Breast epithelium (tissue), 4 donors: ENCODE results near the gene SRRM1. TPM values are rescaled to one million over a fixed set of nuclear protein-coding genes. Genes with fewer than 3 reads are reported as not detected.
A peak's percentile ranks its signal among the peaks of the same experiment; 100 is the strongest.

ENCODE experiments used
- DNase-seq, 2 donors: peaks; one replicate each; pipeline ENCODE4 v3.0.0-alpha.2; 2019; ENCODE audit warnings: low spot score in 2 of 2
- H3K27ac ChIP-seq, 2 donors: fragments of 200-600 bp; sonication (generic) in 1 of 2; one replicate each; pipeline ENCODE4 v1.5.1; 2016 to 2019; ENCODE audit warnings: mild to moderate bottlenecking in 1 of 2
- H3K27me3 ChIP-seq, 2 donors: fragments of 200-600 bp; sonication (generic) in 1 of 2; one replicate each; pipeline versions ENCODE4 v1.5.1 to v1.6.0; 2017 to 2019; ENCODE audit warnings: control low read depth in 1 of 2, mild to moderate bottlenecking in 1 of 2
- H3K36me3 ChIP-seq: fragments of 200-600 bp; one replicate; pipeline ENCODE4 v1.5.1; 2019
- H3K4me1 ChIP-seq, 2 donors: fragments of 200-600 bp; sonication (generic); one replicate each; pipeline ENCODE4 v1.5.1; 2016 to 2019; ENCODE audit warnings: control low read depth in 1 of 2
- H3K4me3 ChIP-seq, 3 donors: fragments of 200-600 bp; sonication (generic); 1 replicate in 2 of 3; 2 replicates in 1 of 3; pipeline ENCODE4 v1.5.1; 2016 to 2019; ENCODE audit warnings: mild to moderate bottlenecking in 3 of 3, moderate library complexity in 2 of 3
- H3K9me3 ChIP-seq, 2 donors: fragments of 200-600 bp; sonication (generic) in 1 of 2; one replicate each; pipeline ENCODE4 v1.5.1; 2016 to 2019; ENCODE audit warnings: control low read depth in 1 of 2
- POLR2A ChIP-seq: fragments of 450-650 bp; IDR thresholded peaks from one replicate; pipeline ENCODE4 v1.6.1; 2016; ENCODE audit warnings: antibody characterized with exemption, mild to moderate bottlenecking, moderate library complexity
- POLR2AphosphoS5 ChIP-seq, 3 donors: sonication (generic); formaldehyde crosslinking; IDR thresholded peaks; one replicate each; pipeline ENCODE4 v1.6.1; 2017; ENCODE audit warnings: antibody characterized with exemption in 3 of 3
- intact Hi-C: fragments of 100-400 bp; cut with DNase I; formaldehyde crosslinking; loops from one replicate; pipeline ENCODE4 v1.15.1; 2023; ENCODE audit warnings: low total_unique reads
- total RNA-seq, 3 donors: library from RNA; depleted of rRNA; stranded (reverse); fragments of >200 nt; gene quantifications; one replicate each; pipeline ENCODE4 v1.1.0, GENCODE V29; 2016
- TF ChIP-seq, protein P1 (sequence below), 3 donors: fragments of 450-650 bp; IDR thresholded peaks; one replicate each; pipeline ENCODE4 v1.5.1; 2016 to 2017; ENCODE audit warnings: antibody characterized with exemption in 3 of 3, mild to moderate bottlenecking in 3 of 3, moderate library complexity in 3 of 3

The SRRM1 gene
- total RNA-seq, 3 donors from 2014 or later: 96.3 to 134 (median 118) TPM

DNA sequence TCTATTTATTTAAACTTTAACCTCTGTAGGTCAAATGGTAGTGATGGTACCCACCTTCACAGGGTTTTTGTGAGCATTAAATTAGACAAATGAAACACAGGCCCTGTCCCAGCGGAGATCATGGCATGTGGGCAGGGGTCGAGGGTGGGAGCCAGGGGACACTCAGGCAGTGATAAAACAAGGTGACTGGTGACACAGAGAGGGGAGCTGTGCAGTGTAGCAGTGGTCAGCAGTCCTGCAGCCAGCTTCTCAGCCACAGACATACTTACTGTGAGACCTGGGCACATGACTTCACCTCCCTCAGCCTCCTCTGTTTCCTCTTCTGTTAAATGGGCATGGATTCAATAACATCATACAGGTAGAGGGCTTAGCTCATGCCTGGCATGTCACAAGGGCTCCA, 44.9 kb downstream of the SRRM1 start:
- Histone ChIP-seq H3K27ac (no peak overlapping the region), H3K4me1 (no peaks in the 10 kb centered on the region), H3K36me3 (no peaks in the 10 kb centered on the region), H3K4me3 (no peak overlapping the region), H3K9me3 (no peaks in the 10 kb centered on the region), H3K27me3 (no peaks in the 10 kb centered on the region)
- DNase-seq: no peak
- intact Hi-C loops: loop anchor here (5.0 kb wide), 1 partner anchor 529 kb away; no protein-coding TSS in a partner anchor
- TF ChIP-seq POLR2AphosphoS5 (IDR thresholded peaks at IDR 0.05) (no peak), POLR2A (no peak)
- TF ChIP-seq, protein P1, sequence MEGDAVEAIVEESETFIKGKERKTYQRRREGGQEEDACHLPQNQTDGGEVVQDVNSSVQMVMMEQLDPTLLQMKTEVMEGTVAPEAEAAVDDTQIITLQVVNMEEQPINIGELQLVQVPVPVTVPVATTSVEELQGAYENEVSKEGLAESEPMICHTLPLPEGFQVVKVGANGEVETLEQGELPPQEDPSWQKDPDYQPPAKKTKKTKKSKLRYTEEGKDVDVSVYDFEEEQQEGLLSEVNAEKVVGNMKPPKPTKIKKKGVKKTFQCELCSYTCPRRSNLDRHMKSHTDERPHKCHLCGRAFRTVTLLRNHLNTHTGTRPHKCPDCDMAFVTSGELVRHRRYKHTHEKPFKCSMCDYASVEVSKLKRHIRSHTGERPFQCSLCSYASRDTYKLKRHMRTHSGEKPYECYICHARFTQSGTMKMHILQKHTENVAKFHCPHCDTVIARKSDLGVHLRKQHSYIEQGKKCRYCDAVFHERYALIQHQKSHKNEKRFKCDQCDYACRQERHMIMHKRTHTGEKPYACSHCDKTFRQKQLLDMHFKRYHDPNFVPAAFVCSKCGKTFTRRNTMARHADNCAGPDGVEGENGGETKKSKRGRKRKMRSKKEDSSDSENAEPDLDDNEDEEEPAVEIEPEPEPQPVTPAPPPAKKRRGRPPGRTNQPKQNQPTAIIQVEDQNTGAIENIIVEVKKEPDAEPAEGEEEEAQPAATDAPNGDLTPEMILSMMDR (IDR thresholded peaks at IDR 0.05): no peak

DNA sequence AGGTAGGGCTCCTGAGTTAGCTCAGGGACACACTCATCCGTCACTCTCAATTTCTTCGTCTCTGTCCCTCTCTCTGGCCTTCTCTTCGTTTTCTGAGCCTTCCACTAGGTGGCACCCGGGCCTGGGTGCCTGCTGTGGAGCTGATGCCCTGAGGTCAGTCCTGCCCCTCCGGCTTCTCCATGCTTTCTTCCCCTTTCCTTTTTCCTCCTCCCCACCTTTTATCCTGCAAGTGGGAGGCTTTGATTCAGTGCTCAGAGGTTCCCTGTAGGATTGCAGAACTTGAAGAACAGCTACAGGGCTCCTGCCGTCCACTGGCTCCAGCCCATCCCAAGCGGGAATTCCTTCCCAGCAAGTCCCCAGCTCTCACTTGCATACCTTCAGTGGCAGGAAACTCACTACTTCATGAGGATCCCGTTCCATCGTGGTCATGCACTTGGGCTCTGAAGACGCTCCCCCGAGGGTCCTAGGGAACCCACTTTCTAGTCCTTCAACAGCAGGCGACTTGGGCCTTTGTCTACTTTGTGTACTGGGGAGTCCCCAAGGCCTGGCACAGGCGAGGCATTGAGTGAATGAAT, 45.6 kb downstream of the SRRM1 start:
- Histone ChIP-seq H3K9me3 (no peaks in the 10 kb centered on the region), H3K4me3 (no peak overlapping the region), H3K4me1 (no peaks in the 10 kb centered on the region), H3K27ac (no peak overlapping the region), H3K36me3 (no peaks in the 10 kb centered on the region), H3K27me3 (no peaks in the 10 kb centered on the region)
- TF ChIP-seq, protein P1 (IDR thresholded peaks at IDR 0.05): peak; percentile 65 to 90 (median 83)
- peak in 1 of 3 donors; percentile 48 for TF ChIP-seq POLR2AphosphoS5 (IDR thresholded peaks at IDR 0.05)
- no peak for TF ChIP-seq POLR2A
- intact Hi-C loops: loop anchor here (5.0 kb wide), 1 partner anchor 529 kb away; no protein-coding TSS in a partner anchor
- DNase-seq: peak; percentile 10 to 48

DNA sequence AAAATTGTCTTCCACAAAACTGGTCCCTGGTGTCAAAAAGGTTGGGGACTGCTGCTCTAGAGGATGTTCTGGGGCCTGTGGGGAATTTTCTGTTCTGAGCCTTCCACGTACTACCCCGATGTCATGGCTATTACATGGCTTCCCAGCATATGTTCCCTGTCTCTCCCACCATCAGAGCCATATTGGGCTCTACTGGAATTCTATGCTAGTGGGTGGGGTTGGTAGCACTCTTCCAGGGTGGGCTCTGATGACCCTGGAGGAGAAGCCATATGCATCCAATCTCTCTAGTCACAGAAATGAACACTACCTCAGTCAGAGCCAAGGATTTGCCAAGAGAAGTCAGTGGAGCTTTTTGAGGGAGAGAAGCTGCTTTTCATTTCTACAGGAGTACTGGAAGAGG, 47.9 kb downstream of the SRRM1 start:
- no peak for DNase-seq
- no peaks in the 10 kb centered on the region for H3K9me3 ChIP-seq
- H3K27ac ChIP-seq: no peak overlapping the region
- H3K4me1 ChIP-seq: no peaks in the 10 kb centered on the region
- no peak overlapping the region for H3K4me3 ChIP-seq
- intact Hi-C loops: loop anchor here (10.0 kb wide), 1 partner anchor 134 kb away; no protein-coding TSS in a partner anchor
- H3K27me3 ChIP-seq: no peaks in the 10 kb centered on the region
- no peaks in the 10 kb centered on the region for H3K36me3 ChIP-seq
- TF ChIP-seq POLR2AphosphoS5 (IDR thresholded peaks at IDR 0.05) (no peak), POLR2A (no peak)
- TF ChIP-seq, protein P1 (IDR thresholded peaks at IDR 0.05): no peak

DNA sequence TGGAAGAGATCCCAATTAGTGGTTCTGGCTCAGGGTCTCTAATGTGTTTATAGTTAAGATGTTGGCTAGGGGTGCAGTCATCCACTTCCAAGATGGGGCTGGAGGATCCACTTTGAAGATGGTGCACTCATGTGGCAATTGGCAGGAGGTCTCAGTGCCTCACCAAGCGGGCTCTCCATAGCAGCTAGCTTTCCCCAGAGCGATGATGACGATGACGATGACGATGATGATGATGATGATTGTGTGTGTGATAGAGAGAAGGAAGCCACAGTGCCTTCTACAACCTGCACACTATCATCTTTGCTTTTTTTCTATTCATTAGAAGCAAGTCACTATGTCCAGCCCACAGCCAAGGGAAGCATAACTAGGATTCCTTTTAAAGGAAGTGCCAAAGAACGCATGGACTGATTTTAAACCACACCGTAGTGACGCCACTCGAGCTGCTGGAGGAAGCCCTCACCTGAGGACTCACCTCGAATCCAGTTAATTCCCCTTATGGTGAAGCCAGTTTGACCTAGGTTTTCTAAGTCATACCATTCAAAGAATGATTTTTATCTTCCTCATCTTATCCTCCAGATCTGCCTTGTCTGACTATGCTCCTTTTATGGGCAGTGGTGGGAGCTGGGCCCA, 49.4 kb downstream of the SRRM1 start:
- no peak overlapping the region for H3K4me3 ChIP-seq
- H3K4me1 ChIP-seq: no peaks in the 10 kb centered on the region
- H3K27ac ChIP-seq: peak overlapping the region in 1 of 2 donors; percentile 42
- DNase-seq: no peak
- no peaks in the 10 kb centered on the region for H3K36me3 ChIP-seq
- no peaks in the 10 kb centered on the region for H3K9me3 ChIP-seq
- TF ChIP-seq, protein P1 (IDR thresholded peaks at IDR 0.05): no peak
- TF ChIP-seq POLR2A (no peak), POLR2AphosphoS5 (IDR thresholded peaks at IDR 0.05) (no peak)
- intact Hi-C loops: loop anchor here (10.0 kb wide), 1 partner anchor 132 kb away; no protein-coding TSS in a partner anchor
- H3K27me3 ChIP-seq: no peaks in the 10 kb centered on the region

DNA sequence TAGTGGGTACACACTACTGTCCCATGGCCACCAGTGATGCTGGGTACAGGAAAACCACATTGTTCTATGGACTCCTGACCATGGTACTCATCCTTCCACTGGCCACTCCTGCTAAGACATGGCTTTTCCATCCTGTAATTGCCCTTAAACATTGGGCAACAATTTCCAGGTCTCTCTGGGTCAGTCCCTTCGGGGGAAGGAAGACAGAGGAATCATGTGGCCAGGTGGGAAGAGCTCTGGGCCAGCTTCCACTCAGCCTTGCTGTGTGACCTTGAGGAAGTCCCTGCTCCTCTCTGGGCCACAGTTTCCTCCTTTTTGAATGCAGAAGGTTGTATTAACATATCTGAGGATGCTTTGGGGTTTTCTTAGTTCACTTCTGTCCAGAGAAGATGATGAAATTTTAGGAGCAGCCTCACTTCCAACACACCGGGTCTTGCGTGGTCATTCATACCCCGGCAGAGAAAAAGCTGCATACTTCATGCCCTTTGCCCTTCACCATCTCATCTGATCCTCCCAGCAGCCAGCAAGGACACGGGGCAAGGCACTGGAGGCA, 50.8 kb downstream of the SRRM1 start:
- H3K27ac ChIP-seq: peak overlapping the region in 1 of 2 donors; percentile 63
- intact Hi-C loops: loop anchor here (10.0 kb wide), 1 partner anchor 131 kb away; no protein-coding TSS in a partner anchor

More for the DNA sequence above, 50.8 kb downstream of the SRRM1 start:
- Histone ChIP-seq H3K4me3 (no peak overlapping the region), H3K4me1 (no peaks in the 10 kb centered on the region), H3K9me3 (no peaks in the 10 kb centered on the region), H3K36me3 (no peaks in the 10 kb centered on the region), H3K27me3 (no peaks in the 10 kb centered on the region)
- no peak for DNase-seq
- no peak for TF ChIP-seq POLR2A
- TF ChIP-seq, protein P1 (IDR thresholded peaks at IDR 0.05): no peak
- TF ChIP-seq POLR2AphosphoS5 (IDR thresholded peaks at IDR 0.05): no peak
